RPMI8226 (cell line): Measurements from ENCODE around the gene ADAMTSL2.
A peak's percentile ranks its signal among the peaks of the same experiment; 100 is the strongest.

Source experiments
- DNase-seq: peaks from one replicate; pipeline ENCODE4 v3.0.0-alpha.2; 2015

The ADAMTSL2 gene

DNA sequence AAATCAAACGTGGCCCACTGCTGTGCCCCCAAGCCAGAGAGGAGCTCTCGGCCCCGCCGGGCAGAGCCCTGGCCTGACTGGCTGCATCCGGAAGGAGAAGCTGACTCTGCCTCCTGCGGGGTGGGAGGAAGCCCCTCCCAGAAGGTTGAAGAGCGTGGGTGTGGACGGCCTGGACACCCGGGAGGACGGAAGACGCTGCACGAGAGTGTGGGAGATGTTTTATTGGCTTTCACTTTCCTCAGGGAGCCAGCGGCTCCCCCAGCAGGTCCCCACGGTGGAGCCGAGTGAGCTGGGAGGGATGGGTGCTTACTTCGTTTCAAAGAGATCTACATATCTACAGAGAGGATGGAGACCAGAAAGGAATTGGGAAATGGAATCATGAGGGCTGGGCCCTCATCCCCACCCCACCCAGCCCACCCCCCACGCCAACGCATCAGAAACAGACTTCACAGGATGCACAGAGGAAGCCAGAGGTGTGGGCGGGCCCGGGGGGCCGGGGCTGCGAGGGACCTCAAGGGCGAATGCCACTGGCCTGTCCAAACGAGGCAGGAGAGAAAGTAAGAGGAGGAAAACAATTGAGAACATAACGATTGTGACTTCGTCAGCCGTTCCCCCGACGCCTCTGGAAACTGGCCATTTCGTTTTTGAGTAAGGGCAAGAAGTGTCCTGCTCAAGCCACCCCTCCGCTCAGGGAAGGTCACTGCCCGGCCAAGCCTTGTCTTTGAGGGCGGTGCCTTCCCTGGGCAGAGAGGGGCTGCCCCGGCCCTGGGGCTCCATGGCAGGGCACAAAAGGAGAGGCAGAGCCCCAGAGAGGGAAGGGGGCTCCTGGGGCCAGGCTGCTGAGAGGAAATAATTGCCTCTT, 42.6 kb downstream of the ADAMTSL2 start:
- DNase-seq: no peak

DNA sequence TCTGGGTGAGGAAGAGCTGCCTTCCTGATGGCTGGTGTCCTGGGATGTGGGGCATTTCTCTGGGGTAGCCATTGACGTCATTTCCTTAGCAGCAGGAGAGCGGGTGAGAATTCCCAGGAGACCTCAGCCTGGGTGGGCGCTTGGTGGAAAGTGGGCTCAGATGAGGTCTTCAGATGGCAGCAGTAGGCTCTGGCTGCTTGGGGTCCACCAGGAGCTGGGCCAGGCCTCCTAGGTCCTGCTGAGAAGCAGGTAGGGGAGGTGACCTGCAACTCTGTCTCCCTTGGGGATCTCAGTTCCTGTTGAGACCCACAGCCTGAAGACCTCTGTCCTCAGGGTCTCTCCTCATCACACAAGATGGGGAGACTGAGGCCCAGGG, 43.2 kb downstream of the ADAMTSL2 start:
- DNase-seq: no peak

DNA sequence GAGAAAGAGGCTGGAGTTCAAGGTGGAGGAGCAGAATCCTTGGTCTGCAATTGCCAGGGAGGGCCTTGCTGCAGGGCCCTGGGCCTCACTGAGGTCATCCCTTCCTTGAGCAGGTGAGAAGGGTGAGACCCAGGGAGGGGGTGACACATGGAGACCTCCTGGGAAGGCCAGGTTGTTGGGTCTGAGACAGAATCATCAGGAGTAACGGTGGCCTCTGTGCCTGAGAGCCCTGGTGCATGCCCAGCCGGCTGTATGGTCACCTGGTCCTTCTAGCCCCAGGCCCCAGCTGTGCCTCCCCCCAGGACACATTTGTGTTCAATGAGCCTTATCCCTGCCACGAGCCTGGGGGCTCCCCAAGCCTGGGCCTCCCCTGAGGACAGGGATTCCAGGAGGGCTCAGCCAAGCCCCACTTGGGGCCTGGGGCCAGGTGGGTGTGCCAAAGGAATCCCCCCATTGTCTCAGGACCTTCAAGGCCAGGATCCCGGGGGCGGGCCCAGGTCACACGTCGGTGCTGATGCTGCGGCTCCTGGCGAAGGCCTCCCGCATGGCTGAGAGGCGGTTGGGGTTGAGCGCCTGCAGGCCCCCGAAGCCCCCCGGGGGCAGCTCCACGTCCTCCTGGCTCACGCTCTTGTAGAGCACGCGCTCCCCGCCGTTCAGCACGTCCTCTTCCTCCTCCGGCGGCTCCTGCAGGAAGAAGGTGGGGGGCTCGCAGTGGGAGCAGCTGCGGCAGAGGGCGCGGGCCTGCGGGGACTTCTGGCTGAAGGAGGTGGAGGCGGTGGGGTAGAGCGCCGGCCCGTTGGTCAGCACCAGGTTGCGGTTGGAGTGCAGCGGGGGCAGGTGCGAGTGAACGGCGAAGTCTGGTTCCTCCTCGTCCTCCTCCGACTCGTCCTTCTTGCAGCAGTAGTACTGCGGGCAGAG, 44.3 kb downstream of the ADAMTSL2 start:
- no peak for DNase-seq

DNA sequence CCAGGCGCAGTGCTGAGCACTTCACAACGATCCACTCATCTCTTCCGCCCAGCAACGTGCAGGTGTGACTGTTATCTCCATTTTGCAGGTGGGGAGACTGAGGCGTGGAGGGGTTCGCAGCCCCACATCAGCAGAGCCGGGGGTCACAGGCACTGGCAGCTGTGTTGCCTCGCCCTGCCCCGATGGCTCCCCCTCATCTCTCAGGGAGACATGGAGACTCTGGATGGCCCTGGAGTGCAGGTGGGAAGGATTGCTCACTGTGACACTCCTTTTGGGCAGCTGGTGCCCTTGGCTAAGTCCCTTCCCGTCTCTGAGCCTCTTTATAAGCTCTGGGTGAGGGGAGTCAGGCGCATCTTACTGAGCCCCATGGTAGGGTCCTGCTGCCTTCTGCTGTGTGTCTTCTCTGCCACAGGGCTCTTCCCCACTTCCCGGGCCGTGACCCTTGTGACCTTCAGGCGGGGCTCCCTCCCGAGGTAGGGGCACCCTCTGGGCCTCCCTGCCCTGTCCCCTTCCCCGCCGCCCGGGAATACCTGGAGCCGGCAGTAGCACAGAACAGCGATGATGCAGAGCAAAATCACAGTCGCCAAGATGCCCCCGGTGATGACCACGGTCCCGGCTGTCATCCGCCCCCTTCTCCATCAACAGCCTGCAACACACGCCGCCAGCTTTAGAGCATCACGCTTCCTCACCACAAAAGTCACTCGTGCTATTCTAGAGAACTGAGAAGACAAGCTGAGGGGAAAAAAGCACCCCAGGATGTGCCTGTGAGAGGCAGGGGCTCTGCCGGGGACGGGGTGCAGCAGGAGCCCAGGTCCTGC, 45.3 kb downstream of the ADAMTSL2 start:
- no peak for DNase-seq

DNA sequence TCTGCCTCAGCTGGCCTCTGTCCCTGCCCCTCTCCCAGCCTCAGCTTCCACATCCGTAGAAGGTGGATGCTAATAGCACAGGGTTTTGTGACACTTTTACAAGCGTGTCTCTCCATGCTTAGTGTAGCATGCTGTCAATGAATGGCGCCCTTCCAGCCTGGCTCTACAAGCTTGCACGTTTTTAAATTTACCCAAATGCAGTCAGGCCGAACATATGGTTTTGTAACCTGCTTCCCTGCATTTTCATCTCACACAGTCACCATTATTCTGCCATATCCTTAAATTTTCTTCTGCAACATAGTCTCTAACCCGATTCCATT, 45.9 kb downstream of the ADAMTSL2 start:
- DNase-seq: no peak

GRCh38 chr9:133581011-133581410, 46.5 kb downstream of the ADAMTSL2 start:
- DNase-seq: no peak

DNA sequence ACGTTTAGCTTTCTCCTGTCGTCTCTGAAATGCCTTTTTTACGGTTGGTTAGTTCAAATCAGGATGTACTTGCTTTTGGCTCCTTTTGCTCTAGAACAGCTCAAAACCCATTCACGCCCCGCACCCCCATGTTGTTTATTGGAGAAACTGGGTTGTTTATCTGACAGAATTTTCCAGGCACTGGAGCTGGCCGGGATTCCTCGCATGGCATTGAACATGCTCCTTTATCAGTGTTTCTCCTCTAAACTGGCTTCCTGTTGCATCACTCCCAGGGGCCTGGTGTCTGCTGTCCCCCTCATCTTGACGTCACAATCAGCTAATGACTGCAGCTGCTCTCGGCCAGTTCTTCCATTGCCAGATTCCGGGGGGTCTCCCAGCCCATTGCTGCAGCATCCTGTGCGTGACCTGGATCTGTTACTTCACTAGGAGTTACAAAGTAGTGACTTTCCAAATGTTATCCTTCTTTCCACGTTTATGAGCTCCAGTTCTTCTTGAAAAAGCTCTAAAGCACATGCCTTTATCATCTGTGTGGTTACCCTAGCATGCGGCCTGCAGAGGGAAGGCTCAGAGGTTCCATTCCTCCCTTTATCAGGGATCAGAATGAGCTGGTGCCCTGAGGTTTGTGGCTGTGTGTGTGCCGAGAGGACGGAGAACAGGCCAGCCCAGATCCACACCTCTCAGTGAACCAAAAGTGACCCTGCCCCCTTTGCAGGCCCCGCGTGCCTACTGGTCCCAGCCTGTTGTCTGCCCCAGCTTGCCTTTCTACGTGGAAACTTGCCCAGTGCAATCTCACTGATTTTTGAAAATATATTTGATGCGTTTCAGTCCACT, 47.2 kb downstream of the ADAMTSL2 start:
- DNase-seq: no peak

- DNase-seq: no peak
Measured at GRCh38 chr9:133582501-133583045, 48.1 kb downstream of the ADAMTSL2 start.

DNA sequence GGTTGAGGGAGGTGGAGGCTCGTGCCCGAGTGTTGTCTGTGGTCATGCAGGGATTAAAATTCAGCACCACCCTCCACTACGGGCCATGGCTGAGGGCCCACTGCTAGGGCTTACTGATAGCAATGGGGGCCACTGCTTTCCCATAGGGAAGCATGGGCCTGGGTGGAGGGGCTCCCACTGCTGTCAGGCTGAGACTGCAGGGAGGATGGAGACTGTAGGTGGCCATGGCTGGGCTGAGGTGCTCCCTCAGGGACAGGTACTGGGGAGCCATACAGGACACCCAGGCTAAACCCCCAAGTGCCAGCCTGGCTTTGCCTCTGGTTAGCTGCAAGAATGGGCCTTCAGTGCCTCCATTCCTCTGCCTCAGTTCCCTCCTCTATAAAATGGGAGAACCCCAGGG, 48.6 kb downstream of the ADAMTSL2 start:
- no peak for DNase-seq

- no peak for DNase-seq
Measured at GRCh38 chr9:133583586-133583985, 49.1 kb downstream of the ADAMTSL2 start.

GRCh38 chr9:133584167-133584558, 49.7 kb downstream of the ADAMTSL2 start:
- DNase-seq: no peak

DNA sequence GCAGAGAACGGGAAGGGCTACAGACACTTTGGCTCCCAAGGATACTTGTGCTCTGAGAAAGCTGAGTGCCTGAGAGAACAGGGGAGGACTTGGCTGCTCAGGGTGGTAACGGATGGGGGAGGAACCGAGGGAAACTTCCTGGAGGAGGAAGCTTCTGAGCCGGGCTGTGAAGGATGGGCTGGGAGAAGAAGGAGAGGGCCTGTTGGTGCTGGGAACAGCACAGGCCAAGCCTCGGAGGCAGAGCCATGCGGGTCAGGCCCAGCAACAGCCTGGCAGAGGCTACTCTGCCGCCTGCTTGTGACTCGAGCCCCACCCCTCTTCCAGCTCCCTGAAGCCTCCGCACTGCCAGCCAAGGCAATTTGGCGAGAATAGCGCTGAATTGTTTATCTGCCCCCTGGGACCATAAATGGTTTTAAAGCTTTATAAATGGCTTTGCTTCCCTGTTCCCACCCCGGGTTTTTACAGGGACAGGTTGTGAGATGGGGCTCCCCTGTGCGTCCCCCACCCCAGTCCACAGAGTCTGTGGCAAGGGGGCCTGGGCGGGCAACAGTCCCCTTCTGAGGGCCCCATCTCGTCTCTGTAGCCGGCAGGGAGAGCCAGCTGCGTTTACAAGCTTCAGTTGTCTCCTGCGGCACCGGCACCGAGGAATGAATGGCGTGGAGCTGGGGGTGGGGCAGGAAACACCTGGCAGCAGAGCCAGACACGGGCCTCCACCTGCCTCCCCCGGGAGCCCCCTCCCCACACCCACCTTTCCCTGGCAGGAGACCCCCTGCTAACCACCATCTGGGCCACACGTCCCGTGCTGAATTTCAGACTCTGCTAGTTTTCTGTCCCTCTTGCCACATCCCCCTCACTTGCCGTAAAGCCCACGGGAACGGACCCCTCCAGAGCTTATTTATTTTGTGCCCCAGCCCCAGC, 50.3 kb downstream of the ADAMTSL2 start:
- DNase-seq: peak; percentile 76

GRCh38 chr9:133585481-133586351, 51.2 kb downstream of the ADAMTSL2 start:
- no peak for DNase-seq

DNA sequence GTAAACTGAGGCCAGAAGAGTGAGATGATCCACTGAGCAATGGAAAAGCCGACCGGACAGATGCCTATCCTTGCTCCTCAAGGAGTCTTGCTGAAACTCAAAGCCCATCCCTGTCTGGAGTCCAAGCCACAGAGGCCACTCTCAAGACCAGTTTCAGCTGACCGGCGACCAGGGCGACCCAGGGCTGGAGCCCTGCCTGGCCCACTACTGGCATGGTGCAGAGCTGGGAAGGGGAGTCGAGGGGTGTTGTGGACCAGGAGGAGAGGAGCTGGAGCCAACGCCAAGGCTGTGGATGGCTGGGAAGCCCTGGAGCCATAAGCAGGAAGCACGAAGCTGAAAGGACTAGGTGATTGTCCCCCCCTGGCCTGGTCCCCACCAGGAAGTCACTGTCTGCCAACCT, 52.5 kb downstream of the ADAMTSL2 start:
- DNase-seq: no peak

DNA sequence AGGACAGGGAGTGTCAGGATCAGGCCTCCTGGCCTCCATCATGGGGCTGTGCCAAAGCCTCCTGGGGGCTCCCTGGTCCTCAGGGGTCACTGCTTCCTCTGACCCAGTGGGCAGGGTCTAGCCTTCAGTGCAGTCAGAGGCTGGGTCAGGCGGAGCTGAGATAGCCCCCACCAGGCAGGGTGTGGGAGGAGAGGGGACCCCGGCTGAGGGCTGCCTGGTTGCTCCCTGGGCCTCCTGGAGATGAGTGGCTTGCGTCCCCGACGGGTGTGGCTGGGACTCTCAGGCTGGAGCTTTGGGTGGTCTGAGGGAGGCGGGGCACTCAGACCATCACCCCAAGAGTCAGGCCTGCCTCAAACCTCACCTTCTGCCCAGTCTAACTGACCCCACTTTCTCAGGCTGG, 53.0 kb downstream of the ADAMTSL2 start:
- no peak for DNase-seq

DNA sequence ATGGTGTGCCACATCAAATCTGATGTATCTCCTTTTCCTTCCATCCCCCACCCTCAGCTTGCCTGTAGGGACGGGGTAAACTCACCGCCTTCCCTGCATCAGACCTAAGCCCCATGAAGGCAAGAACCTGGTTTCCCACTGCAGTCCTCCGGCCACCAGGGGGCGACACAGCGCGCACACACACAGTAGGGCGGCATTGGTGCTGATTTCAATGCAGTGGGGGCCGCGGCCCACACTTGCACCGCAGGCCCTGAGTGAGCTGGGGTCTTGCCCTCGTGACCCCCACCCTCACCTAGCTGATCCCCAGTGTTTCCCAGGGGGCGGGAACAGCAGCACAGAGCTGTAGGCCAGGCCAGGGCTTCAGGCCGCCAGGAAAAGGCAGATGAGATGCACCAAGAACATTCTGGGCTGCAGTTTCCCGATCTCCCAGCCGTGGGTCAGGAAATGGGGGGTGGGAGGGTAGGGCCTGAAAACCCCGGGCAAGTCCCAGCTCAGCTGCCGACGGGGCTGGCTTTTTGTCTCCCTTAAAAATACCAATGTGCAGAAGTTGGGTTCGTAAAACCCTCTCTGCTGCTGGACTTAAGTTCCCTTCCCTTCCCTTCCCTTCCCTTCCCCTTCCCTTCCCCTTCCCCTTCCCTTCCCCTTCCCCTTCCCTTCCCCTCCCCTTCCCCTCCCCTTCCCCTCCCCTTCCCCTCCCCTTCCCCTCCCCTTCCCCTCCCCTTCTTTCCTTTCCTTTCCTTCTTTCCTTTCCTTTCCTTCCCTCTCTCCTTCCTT, 55.1 kb downstream of the ADAMTSL2 start:
- no peak for DNase-seq

DNA sequence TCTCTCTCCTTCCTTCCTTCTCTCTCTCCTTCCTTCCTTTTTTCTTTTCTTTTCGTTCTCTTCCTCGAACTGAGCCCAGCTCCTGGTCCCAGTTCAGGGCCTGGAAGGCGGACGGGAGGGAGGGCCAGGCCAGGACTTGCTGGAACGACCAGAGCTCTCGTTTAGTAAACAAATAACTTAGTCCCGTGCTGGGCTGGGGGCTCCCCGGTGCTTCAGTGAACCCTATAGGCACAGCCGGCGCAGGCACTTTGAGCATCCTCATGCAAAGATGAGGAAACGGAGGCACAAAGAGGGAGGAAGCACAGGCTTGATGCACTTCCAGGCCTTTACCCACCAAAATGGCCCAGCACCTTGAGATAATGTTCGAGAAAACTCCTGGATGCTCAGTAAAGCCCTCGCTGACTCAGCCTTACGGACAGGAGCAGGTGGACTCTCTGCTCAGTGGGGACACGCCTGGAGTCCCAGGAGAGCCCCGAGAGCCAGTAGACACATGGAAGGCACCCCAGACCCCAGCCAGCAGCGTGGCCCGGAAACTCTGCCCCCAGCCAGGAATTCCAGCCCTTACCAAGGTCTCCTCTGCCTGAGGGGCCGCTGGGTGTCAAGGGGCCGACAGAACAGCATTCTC, 55.8 kb downstream of the ADAMTSL2 start:
- DNase-seq: no peak

DNA sequence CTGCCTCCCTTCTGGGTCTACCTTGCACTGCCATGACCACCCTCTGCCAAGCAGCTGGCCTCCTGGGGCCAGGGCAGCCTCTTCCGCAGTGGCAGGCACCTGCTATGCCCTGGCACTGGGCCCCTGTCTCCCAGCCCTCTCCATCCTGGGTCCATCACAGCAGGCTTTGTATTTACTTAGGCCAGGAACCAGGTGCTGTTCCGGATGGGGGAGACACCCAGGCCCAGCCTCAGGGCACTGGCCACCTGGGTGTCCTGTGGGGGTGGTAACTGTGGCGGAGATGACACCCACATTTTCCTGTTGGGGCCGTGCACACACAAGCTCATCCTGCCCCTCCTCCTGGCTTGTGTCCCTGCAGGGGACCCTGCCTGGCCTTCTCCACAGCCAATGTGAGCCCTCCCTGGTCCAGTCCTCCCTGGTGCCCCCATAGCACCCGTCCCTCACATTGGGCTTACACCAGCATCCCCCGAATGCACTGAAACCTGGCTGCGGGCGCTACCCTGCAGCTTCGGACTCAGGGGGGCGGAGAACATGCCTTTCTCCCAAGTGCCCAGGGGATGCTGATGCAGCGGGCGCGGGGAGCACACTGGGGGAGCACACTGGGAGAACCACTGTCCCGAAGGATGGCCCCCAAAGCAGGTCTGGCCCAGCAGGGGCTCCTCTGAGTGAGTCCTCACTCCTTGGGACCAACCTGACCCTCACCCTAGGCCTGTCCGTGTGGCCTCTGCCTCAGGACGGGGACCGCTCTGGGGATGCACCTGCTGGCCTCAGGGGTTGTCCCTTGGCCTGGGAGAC, 56.8 kb downstream of the ADAMTSL2 start:
- DNase-seq: peak; percentile 63
